ENCODE data around the gene DDX10. TPM values are rescaled to one million over a fixed set of nuclear protein-coding genes. Genes with fewer than 3 reads are reported as not detected.

Gene DDX10
- total and polyA plus RNA-seq, 2 of the 8 experiments (the other 6 are each of a cell fraction or from before 2014, with no cell fraction given), result 49.2 to 52.2 TPM

GRCh38 chr11:108886005-108886659 lies 221.3 kb downstream of the DDX10 start:
- ChIA-PET POLR2A (ENCODE audit: partially characterized antibody) (no interaction called here), CTCF (ENCODE audit: partially characterized antibody) (interaction anchor here (1.0 kb wide), 1 partner anchor 189 kb away, joined by 4 read pairs; no protein-coding TSS in a partner anchor)
- H3K4me3 ChIP-seq (ENCODE audit: extremely low read depth in 1 of 4, insufficient read depth in 2 of 4, low read depth in 3 of 4, low read length in 4 of 4), result no peak overlapping the region
- H3K4me2 ChIP-seq (ENCODE audit: insufficient read depth in 1 of 2, low read depth in 2 of 2, low read length in 2 of 2), result no peak overlapping the region
- H2BK20ac ChIP-seq (ENCODE audit: low read length), result no peak overlapping the region
- H3K79me1 ChIP-seq (ENCODE audit: low read depth, low read length), result no peaks in the 10 kb centered on the region
- H3K27me3 ChIP-seq (replicated peaks in 1 of 4; ENCODE audit: control insufficient read depth in 3 of 4, extremely low read depth in 1 of 4, insufficient read depth in 3 of 4, low read length in 3 of 4), result no peaks in the 10 kb centered on the region
- peaks cover 0 to 10% (median 3%) of the 10 kb centered on the region in 4 experiments; a peak in 6 of 7 replicates for H3K4me1 ChIP-seq (replicated peaks in 1 of 4; ENCODE audit: control insufficient read depth in 3 of 4, insufficient read depth in 4 of 4, low read length in 3 of 4)
- no peak overlapping the region for H3K23ac ChIP-seq (ENCODE audit: insufficient read length)
- FAIRE-seq (no peak), DNase-seq (ENCODE audit: low read depth in 1 of 2, low spot score in 2 of 2) (no peak)
- H3K14ac ChIP-seq (ENCODE audit: insufficient read length), result no peak overlapping the region
- no peaks in the 10 kb centered on the region for H3K79me2 ChIP-seq (ENCODE audit: control insufficient read depth in 1 of 2, insufficient read depth in 2 of 2, low read length in 2 of 2)
- no peak overlapping the region for H4K8ac ChIP-seq (ENCODE audit: extremely low read depth, insufficient read depth, low read length)
- H3K23me2 ChIP-seq (ENCODE audit: low read depth, low read length), result no peaks in the 10 kb centered on the region
- no peak overlapping the region for H3K18ac ChIP-seq (ENCODE audit: extremely low read depth, low read length)
- no peak overlapping the region for H4K91ac ChIP-seq (replicated peaks; ENCODE audit: insufficient read length, low read length)
- no peak overlapping the region for H2BK15ac ChIP-seq (ENCODE audit: low read length)
- H4K20me1 ChIP-seq (replicated peaks in 1 of 2; ENCODE audit: control insufficient read depth in 1 of 2, insufficient read depth in 2 of 2, low read length in 2 of 2), result no peaks in the 10 kb centered on the region
- WGBS, 2 experiments (ENCODE audit: extremely low coverage in 1 of 2, insufficient coverage in 1 of 2, insufficient read length in 1 of 2, insufficient replicate concordance in 2 of 2, low coverage in 1 of 2, low lambda C conversion rate in 2 of 2, missing lambda C conversion rate in 1 of 2), result 58% methylated on average over 2 of the region's 2 CpGs; no CpG with 5 or more reads in 1 of the 2 experiments
- H2AFZ ChIP-seq (ENCODE audit: low read length), result no peak overlapping the region
- no peak overlapping the region for H2BK12ac ChIP-seq (ENCODE audit: low read depth, low read length)
- no peak overlapping the region for H2AK5ac ChIP-seq (ENCODE audit: low read depth, low read length)
- no peak overlapping the region for H2BK120ac ChIP-seq (replicated peaks; ENCODE audit: low read depth, low read length)
- H3K9ac ChIP-seq (replicated peaks in 1 of 4; ENCODE audit: extremely low read depth in 1 of 4, low read depth in 3 of 4, low read length in 3 of 4), result no peak overlapping the region
- no peak overlapping the region for H2BK5ac ChIP-seq (ENCODE audit: low read depth, low read length)
- no peak overlapping the region for H3K27ac ChIP-seq (ENCODE audit: low read depth, low read length)
- no peak overlapping the region for H3K4ac ChIP-seq (replicated peaks; ENCODE audit: insufficient read length, low read depth, low read length)
- no peak overlapping the region for H3K56ac ChIP-seq (replicated peaks; ENCODE audit: insufficient read length, low read depth, low read length)
- H3K36me3 ChIP-seq (ENCODE audit: control insufficient read depth in 2 of 4, insufficient read depth in 4 of 4, low read length in 3 of 4), result no peaks in the 10 kb centered on the region
- no peaks in the 10 kb centered on the region for H3K9me3 ChIP-seq (ENCODE audit: insufficient read depth in 2 of 2, low read depth in 1 of 2, low read length in 1 of 2)
- H4K5ac ChIP-seq (ENCODE audit: insufficient read length, low read depth, low read length), result no peak overlapping the region
- TF ChIP-seq POU5F1 (IDR thresholded peaks at IDR 0.05; ENCODE audit: low read depth, low read length), result no peak
- TF ChIP-seq POLR2AphosphoS5 (IDR thresholded peaks at IDR 0.05; ENCODE audit: low read depth, low read length), result no peak
- no peak for TF ChIP-seq SIX5 (IDR thresholded peaks at IDR 0.05; ENCODE audit: low read depth, low read length)
- no peak for TF ChIP-seq RFX5 (IDR thresholded peaks at IDR 0.05; ENCODE audit: borderline replicate concordance, low read depth, low read length)

All from H1 (cell line).